HepG2 (cell line): ENCODE results near the gene CDK18. TPM values are rescaled to one million over a fixed set of nuclear protein-coding genes. Genes with fewer than 3 reads are reported as not detected.

ENCODE experiments used
- ARNT ChIP-seq: fragments of 450-650 bp; IDR thresholded peaks from 2 replicates; pipeline ENCODE4 v1.6.1; 2017
- FUBP1 ChIP-seq: sonication (generic); formaldehyde crosslinking; IDR thresholded peaks from 2 replicates; pipeline ENCODE4 v1.5.1; 2020; ENCODE audit warnings: missing genetic modification reagents, mild to moderate bottlenecking, borderline replicate concordance
- HHEX ChIP-seq: IDR thresholded peaks from 2 replicates; pipeline ENCODE4 v1.6.1; 2016; ENCODE audit warnings: control low read depth
- NR2F6 ChIP-seq, 2 experiments: IDR thresholded peaks; 2 replicates each; pipeline ENCODE4 v1.6.1; 2016; ENCODE audit warnings: antibody characterized with exemption in 1 of 2, mild to moderate bottlenecking in 1 of 2
- PHB2 ChIP-seq: fragments of 450-650 bp; IDR thresholded peaks from 2 replicates; pipeline ENCODE4 v1.6.1; 2018; ENCODE audit not compliant: partially characterized antibody
- POGZ ChIP-seq: sonication (generic); formaldehyde crosslinking; IDR thresholded peaks from 2 replicates; pipeline ENCODE4 v1.4.0; 2020; ENCODE audit warnings: mild to moderate bottlenecking, missing genetic modification reagents
- TCF7L2 ChIP-seq: IDR thresholded peaks from 2 replicates; pipeline ENCODE4 v1.6.1; 2011; ENCODE audit warnings: mild to moderate bottlenecking, low read depth, low read length, moderate library complexity
- TFE3 ChIP-seq: IDR thresholded peaks from 2 replicates; pipeline ENCODE4 v1.6.1; 2016
- U2AF2 ChIP-seq: fragments of 200-400 bp; formaldehyde crosslinking; IDR thresholded peaks from 2 replicates; pipeline ENCODE4 v1.6.1; 2017; ENCODE audit warnings: low read depth, mild to moderate bottlenecking, low read length
- ZBTB40 ChIP-seq, 2 experiments: fragments of 450-650 bp in 1 of 2; sonication (generic) in 1 of 2; formaldehyde crosslinking in 1 of 2; IDR thresholded peaks; 2 replicates each; pipeline versions ENCODE4 v1.6.1 to v1.8.0; 2016 to 2022; ENCODE audit warnings: antibody characterized with exemption in 1 of 2, mild to moderate bottlenecking in 1 of 2, missing genetic modification reagents in 1 of 2
- ZNF510 ChIP-seq: sonication (generic); formaldehyde crosslinking; IDR thresholded peaks from 2 replicates; pipeline ENCODE4 v1.4.0; 2020; ENCODE audit warnings: low read depth, mild to moderate bottlenecking, missing genetic modification reagents
- ZNF543 ChIP-seq: sonication (generic); formaldehyde crosslinking; IDR thresholded peaks from 2 replicates; pipeline ENCODE4 v1.4.0; 2020; ENCODE audit warnings: mild to moderate bottlenecking, missing genetic modification reagents
- ZNF724P ChIP-seq: sonication (generic); formaldehyde crosslinking; IDR thresholded peaks from 2 replicates; pipeline ENCODE4 v1.8.0; 2022; ENCODE audit warnings: missing genetic modification reagents, borderline replicate concordance
- polyA plus RNA-seq, 8 experiments: library from polyadenylated mRNA; depleted of rRNA in 3 of 8; stranded (reverse) in 7 of 8; unstranded in 1 of 8; fragments of >200 nt; fragmentation: Illumina TruSeq in 4 of 8; extraction: Trizol in 4 of 8; gene quantifications; 2 replicates each; pipeline versions ENCODE4 v1.2.1 to v1.2.3, GENCODE V29; 2011 to 2016; ENCODE audit warnings: low read depth in 4 of 8, missing spikeins in 1 of 8, mixed read lengths in 1 of 8; ENCODE audit not compliant: insufficient read depth in 1 of 8
- total RNA-seq, 5 experiments: library from RNA; depleted of rRNA; stranded (reverse); fragments of >200 nt; fragmentation: Illumina TruSeq; extraction: Trizol; gene quantifications; 2 replicates each; pipeline ENCODE4 v1.2.3, GENCODE V29; 2016; ENCODE audit warnings: low read depth in 1 of 5

Gene CDK18
- total and polyA plus RNA-seq, 2 of the 13 experiments (the other 11 are each of a cell fraction or from before 2014, with no cell fraction given), result 6.4 to 38.8 TPM

GRCh38 chr1:205484985-205485967 is 19.2 kb upstream of the CDK18 start (continued):
- TF ChIP-seq NR2F6 (IDR thresholded peaks at IDR 0.05) (peak; percentile 55; the same call in 1 of the 2 replicates), NR2F6 (CRISPR knock-in tag; IDR thresholded peaks at IDR 0.05) (peak; percentile 68), ZNF543 (CRISPR knock-in tag) (no peak), TFE3 (CRISPR knock-in tag) (no peak), POGZ (CRISPR knock-in tag) (no peak), TCF7L2 (no peak), ZNF510 (CRISPR knock-in tag) (no peak), HHEX (CRISPR knock-in tag) (0 out of 2 replicates have a peak, but pooled peaks have one; percentile 21), PHB2 (no peak), ARNT (no peak), U2AF2 (no peak), FUBP1 (CRISPR knock-in tag) (no peak), ZBTB40 (IDR thresholded peaks at IDR 0.05) (no peak), ZBTB40 (CRISPR knock-in tag; IDR thresholded peaks at IDR 0.05) (0 out of 2 replicates have a peak, but pooled peaks have one; percentile 46), ZNF724P (CRISPR knock-in tag) (no peak)
